ENCODE results near the gene SHROOM3. TPM values are rescaled to one million over a fixed set of nuclear protein-coding genes. Genes with fewer than 3 reads are reported as not detected.

SHROOM3 gene
- total and polyA plus RNA-seq, 7 donors = 5.1 to 71.0 (median 28.2) TPM

GRCh38 chr4:76581077-76581962 is 146.3 kb downstream of the SHROOM3 start:
- TF ChIP-seq POLR2A (IDR thresholded peaks at IDR 0.05) = no peak
- TF ChIP-seq, protein P1, sequence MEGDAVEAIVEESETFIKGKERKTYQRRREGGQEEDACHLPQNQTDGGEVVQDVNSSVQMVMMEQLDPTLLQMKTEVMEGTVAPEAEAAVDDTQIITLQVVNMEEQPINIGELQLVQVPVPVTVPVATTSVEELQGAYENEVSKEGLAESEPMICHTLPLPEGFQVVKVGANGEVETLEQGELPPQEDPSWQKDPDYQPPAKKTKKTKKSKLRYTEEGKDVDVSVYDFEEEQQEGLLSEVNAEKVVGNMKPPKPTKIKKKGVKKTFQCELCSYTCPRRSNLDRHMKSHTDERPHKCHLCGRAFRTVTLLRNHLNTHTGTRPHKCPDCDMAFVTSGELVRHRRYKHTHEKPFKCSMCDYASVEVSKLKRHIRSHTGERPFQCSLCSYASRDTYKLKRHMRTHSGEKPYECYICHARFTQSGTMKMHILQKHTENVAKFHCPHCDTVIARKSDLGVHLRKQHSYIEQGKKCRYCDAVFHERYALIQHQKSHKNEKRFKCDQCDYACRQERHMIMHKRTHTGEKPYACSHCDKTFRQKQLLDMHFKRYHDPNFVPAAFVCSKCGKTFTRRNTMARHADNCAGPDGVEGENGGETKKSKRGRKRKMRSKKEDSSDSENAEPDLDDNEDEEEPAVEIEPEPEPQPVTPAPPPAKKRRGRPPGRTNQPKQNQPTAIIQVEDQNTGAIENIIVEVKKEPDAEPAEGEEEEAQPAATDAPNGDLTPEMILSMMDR (IDR thresholded peaks at IDR 0.05) = no peak
- no peak for TF ChIP-seq EP300 (IDR thresholded peaks at IDR 0.05)
- no peak for TF ChIP-seq POLR2AphosphoS5 (IDR thresholded peaks at IDR 0.05)
- no peaks in the 10 kb centered on the region for H3K9me3 ChIP-seq
- H3K4me1 ChIP-seq = peaks cover 0 to 22% (median 13%) of the 10 kb centered on the region in 4 donors
- no peaks in the 10 kb centered on the region for H3K27me3 ChIP-seq
- no peak overlapping the region for H3K27ac ChIP-seq
- WGBS, 2 donors = 55 to 81% methylated on average over 4 of the region's 4 CpGs
- H3K4me3 ChIP-seq = no peak overlapping the region
- no peaks in the 10 kb centered on the region for H3K36me3 ChIP-seq
- intact Hi-C loops (cut with DNase I) = no loop called here
- no peak for DNase-seq

- Histone ChIP-seq H3K27ac (no peak overlapping the region), H3K36me3 (no peaks in the 10 kb centered on the region), H3K4me1 (peaks cover 0 to 22% (median 13%) of the 10 kb centered on the region in 4 donors), H3K9me3 (no peaks in the 10 kb centered on the region), H3K27me3 (no peaks in the 10 kb centered on the region), H3K4me3 (no peak overlapping the region)
- WGBS, 2 donors = 80 to 84% methylated on average over 2 of the region's 2 CpGs
- DNase-seq = no peak
- intact Hi-C loops (cut with DNase I) = no loop called here
- TF ChIP-seq EP300 (IDR thresholded peaks at IDR 0.05) = no peak
- no peak for TF ChIP-seq POLR2AphosphoS5 (IDR thresholded peaks at IDR 0.05)
- TF ChIP-seq POLR2A (IDR thresholded peaks at IDR 0.05) = no peak
- TF ChIP-seq, protein P1 (IDR thresholded peaks at IDR 0.05) = no peak
These were observed 147.2 kb downstream of the SHROOM3 start for GRCh38 chr4:76582074-76582816.

DNA sequence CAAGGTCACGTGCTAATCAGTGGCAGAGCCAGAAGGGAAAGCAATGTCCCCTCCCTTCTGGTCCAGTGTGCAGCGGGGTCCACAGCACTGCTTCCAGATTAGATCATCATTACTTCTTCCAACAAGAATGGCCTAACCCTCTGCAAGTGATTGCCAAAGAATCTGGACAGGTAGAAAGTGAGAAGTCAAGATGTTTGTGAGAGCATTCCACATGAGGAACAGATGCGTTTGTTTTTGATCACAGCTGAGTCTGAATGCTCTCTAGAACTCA is 147.7 kb downstream of the SHROOM3 start:
- DNase-seq = no peak
- intact Hi-C loops (cut with DNase I) = no loop called here
- no peaks in the 10 kb centered on the region for H3K9me3 ChIP-seq
- 72 to 89% methylated on average over 3 of the region's 3 CpGs for WGBS, 2 donors
- H3K36me3 ChIP-seq = no peaks in the 10 kb centered on the region
- no peaks in the 10 kb centered on the region for H3K27me3 ChIP-seq
- H3K27ac ChIP-seq = peak overlapping the region in 1 of 4 donors; percentile 70
- peaks cover 0 to 22% (median 13%) of the 10 kb centered on the region in 4 donors for H3K4me1 ChIP-seq
- TF ChIP-seq POLR2A (IDR thresholded peaks at IDR 0.05) (no peak), POLR2AphosphoS5 (IDR thresholded peaks at IDR 0.05) (no peak), EP300 (IDR thresholded peaks at IDR 0.05) (no peak)
- TF ChIP-seq, protein P1 (IDR thresholded peaks at IDR 0.05) = no peak
- no peak overlapping the region for H3K4me3 ChIP-seq

DNA sequence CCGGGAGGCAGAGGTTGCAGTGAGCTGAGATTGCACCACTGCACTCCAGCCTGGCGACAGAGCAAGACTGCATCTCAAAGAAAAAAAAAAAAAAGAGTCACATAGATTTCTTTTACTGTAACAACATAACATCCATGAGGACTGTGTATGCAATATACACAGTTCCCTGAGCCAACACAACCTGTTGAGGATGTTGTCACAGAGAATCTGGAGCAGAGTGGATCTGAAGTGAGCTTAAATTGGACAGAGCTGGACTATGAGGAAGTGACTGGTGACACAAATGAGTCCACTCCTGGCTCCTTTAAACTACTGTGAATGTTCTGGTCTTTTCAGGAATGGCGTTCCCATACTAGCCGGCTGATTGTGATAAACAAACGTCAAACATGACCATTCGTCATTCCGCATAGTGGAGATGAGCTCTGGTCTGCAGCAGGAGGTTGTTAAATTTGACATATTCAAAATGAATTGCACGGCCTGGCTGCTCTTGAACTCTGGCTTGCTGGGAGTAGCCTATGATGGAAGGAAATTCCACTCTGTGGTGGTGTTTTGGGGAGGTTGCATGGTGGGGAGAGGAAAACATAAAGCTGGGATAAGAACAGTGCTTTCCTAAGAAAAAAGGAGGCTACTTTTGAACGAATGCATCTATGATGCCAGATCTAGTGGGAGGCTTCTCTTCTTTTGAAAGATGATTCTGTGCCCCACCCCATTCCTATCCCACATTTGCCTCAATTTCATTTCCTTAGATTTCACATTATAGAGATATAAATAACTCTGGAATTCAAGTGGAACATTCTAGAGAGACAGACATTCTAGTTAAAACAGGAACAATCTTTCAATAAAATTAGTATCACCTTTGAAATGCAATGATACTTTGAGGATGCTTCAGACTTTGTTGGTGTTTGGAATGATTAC is 149.5 kb downstream of the SHROOM3 start:
- TF ChIP-seq POLR2AphosphoS5 (IDR thresholded peaks at IDR 0.05) = peak; percentile 18 to 61 (median 54)
- TF ChIP-seq, protein P1 (IDR thresholded peaks at IDR 0.05) = no peak
- no peak for DNase-seq
- Histone ChIP-seq H3K4me3 (no peak overlapping the region), H3K36me3 (no peaks in the 10 kb centered on the region), H3K27me3 (no peaks in the 10 kb centered on the region), H3K4me1 (peaks cover 0 to 24% (median 23%) of the 10 kb centered on the region in 4 donors), H3K9me3 (no peaks in the 10 kb centered on the region), H3K27ac (peak overlapping the region; percentile 15 to 80 (median 61))
- 77 to 80% methylated on average over 9 of the region's 9 CpGs for WGBS, 2 donors
- intact Hi-C loops (cut with DNase I) = no loop called here
